GM18499 (cell line): ENCODE measurements around the gene AGAP2.
"Not testable (repeated sequence)": the region's sequence is repeated elsewhere in the genome, so short reads cannot be mapped to it uniquely, and the experiment has no call there.

Source experiments
- ATAC-seq: cut with Tn5 transposase; IDR thresholded peaks from one replicate; pipeline ENCODE4 v1.9.1; 2021; ENCODE audit warnings: moderate number of reproducible peaks; ENCODE audit not compliant: insufficient read depth, unreplicated experiment

AGAP2 gene

DNA sequence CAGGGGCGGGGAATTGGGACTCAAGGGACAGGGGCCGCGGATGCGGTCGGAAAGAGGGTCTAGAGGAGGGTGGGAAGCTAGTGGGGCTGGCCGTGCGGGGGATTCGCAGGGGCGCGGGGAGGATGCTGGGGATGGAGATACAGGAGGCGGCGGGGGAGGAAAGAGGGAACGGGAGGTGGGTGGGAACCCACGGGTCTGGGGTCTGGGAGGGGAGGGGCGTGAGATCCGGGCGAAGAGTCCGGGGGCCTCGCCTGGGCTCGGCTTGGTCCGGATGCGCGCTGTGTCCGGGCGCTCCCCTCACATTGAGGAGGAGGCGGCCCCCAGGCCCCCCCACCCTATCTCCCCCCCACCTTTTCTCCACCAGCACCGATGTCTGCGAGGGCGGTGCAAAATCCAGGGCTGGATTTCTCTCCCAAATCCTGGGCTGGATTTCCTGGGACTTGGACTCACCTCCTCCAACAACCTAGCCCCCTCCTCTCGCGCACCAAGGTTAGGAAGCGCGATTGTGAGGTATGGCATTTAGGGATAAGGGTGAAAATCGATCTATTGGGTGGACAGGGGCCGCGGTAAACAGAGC, at the start of gene AGAP2:
Gene AGAP2 (minus strand): TSS at position 82 of the 577 bp plus-strand sequence. CDS start 496 bp downstream, outside the sequence.
- ATAC-seq = no peak

DNA sequence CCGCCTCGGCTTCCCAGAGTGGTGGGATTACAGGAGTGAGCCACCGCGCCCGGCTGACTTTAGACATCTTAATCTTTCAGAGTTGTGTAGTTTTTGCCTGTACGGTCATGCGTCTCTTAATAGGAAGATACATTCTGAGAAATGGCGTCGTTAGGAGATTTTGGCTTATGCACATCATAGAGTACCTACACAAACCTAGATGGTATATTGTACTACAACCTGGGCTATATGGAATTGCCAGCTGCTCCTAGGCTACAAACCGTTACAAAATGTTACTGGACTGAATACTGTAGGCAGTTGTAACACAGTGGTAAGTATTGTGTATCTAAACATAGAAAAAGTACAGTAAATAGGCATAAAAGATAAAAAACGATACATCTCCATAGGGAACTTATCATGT, 45.3 kb upstream of the AGAP2 start:
- ATAC-seq = no peak

DNA sequence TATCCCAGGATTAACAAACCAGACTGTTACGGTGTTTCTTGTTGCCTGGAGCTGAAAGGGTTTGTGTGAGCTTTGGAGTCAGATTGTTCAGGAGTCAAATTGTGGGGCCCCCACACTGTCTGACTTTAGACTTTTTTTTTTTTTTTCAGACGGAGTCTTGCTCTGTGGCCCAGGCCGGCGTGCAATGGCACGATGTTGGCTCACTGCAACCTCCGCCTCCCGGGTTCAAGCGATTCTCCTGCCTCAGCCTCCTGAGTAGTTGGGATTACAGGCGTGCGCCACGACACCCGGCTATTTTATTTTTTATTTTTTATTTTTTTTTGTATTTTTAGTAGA, 44.9 kb upstream of the AGAP2 start:
- no peak for ATAC-seq

DNA sequence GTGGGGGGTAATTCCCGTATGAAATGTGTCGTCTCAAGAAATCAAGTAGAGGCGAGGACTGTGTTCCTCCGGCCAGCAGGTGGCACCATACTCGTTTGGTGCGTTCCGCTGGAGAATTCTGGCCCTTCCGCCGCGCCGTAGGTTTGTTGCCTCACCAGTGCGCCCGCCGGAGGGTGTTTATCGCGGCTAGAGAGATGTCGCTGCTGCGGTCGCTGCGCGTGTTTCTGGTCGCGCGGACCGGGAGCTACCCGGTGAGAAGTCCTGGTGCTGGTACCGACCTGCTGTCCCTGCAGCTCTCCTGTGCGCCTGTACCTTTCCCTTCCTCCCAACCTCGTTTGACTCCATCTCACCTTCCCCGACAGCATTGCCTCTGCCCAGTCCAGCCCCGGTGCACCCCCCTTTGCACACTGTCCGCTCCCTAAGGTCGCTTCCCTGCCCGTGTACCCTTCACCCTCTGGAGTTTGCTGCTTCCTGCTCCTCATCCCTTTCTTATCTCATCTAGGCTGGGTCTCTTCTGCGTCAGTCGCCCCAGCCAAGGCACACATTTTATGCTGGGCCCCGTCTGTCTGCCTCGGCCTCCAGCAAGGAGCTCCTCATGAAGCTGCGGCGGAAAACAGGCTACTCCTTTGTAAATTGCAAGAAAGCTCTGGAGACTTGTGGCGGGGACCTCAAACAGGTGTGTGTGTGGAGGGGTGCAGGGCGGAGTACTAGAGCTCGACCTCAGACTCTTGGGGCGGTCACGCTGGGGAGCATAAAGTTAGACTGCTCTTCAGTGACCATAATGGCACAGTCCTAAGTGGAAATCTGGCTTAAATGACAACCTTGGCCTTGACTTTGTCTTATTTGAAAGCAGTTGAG, 44.3 kb upstream of the AGAP2 start, which contains the start of gene TSFM:
Gene TSFM (plus strand): TSS at position 180 of the 858 bp plus-strand sequence. CDS start 15 bp downstream, at position 195.
- peak; percentile 87 for ATAC-seq

DNA sequence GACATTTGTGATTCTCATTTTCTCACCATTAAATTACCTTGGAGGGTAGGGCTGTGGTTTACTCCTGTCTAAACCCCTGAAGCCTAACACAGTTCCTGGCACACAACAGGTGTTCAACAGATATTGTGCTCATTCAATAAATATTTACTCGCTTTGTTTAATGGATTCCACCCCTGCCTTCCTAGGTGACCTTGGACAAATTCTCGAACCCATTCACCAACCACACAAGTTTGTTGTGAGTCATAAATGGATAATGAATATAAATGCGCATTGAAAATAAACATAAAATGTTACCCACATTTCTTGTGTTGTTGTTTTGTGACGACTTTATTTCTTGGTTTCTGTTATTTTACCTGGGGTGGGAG, 43.7 kb upstream of the AGAP2 start:
- ATAC-seq = no peak

DNA sequence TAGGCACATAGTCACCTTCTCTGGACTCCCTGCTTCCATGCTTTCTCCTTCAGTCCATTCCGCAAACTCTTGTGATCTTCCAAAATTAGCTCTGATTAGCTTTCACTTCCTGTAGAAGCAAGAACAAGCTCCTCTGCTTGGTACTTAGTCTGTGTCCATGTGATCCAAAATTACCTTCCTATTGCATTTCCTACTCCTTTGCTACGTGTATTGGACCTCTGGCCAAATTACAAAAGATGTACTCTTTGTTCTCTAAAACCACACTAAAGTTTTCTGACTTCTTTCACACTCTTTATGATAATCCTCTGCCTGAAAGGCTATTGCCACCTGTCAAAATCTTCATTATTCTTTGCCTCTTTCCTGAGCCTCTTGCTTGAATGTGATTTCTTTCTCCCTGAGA, 43.3 kb upstream of the AGAP2 start:
- no peak for ATAC-seq

DNA sequence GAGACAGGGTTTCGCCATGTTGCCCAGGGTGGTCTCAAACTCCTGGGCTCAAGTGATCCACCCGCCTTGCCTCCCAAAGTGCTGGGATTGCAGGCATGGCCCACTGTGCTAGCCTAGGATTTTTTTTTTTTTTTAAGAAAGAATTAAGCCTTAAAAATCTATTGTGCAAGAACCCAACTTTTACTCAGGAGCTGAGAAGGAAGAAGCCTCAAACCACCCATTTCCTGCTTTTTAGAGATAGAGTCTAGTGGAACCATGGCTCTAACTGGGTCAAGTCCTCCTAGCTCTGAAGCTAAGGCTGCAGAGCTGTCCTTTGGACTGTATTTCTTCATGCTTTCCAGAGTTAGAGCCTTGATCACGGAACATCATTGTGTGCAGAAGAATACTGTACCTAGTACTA, 42.7 kb upstream of the AGAP2 start:
- no peak for ATAC-seq

DNA sequence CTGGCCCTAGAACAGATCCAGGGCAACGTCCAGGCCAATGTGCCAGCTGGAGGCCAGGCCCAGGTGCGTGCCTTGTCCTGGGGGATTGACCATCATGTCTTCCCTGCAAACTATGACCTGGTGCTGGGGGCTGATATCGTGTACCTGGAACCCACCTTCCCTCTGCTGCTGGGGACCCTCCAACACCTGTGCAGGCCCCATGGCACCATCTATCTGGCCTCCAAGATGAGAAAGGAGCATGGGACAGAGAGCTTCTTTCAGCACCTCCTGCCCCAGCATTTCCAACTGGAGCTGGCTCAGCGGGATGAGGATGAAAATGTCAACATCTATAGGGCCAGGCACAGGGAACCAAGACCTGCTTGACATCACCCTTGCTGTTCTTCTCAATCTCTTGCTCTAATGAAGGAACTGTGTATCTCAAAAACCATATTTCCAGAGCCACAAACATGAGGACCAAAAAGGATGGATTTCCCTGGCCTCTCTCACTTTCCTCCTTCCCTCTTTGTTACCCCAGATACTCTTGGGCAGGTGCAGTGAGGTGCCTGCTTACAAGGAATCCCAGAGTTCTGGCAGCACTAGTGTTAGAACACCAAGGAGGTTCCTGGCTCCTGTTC, 41.8 kb upstream of the AGAP2 start:
- no peak for ATAC-seq

DNA sequence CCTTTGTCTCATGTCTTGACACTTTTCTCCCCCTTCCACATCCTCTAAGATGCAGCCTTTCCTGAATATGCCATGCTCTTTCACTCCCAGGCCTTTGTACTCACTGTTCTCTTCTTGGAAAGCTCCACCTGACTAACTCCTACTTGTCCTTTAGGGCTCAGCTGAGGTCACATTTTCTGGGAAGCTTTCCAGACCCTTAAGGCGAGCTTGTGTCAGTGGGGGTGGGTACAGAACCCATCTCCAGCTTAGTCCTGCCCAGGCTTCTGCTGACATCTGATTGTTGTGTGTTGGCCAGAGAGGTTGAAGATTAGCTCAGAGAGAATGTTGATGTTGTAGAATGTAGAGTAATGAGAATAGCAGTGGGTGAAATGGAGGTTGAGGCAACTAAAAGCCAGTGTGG, 41.2 kb upstream of the AGAP2 start:
- ATAC-seq = no peak

DNA sequence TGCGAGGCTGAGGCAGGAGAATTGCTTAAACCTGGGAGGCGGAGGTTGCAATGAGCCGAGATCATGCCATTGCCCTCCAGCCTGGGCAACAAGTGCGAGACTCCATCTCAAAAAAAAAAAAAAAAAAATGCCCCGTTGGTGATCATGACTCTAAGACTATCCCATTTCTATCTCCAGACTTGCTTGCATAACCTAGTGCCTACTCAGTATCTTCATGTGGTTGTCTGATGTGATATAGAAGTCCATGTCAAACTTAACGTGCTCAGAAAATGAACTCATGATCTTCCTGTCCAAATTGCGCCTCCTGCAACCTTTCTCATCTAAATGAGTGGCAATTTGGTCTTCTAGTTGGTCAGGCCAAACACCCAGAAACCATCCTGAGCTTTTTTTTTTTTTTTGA, 39.4 kb upstream of the AGAP2 start:
- ATAC-seq = no peak

DNA sequence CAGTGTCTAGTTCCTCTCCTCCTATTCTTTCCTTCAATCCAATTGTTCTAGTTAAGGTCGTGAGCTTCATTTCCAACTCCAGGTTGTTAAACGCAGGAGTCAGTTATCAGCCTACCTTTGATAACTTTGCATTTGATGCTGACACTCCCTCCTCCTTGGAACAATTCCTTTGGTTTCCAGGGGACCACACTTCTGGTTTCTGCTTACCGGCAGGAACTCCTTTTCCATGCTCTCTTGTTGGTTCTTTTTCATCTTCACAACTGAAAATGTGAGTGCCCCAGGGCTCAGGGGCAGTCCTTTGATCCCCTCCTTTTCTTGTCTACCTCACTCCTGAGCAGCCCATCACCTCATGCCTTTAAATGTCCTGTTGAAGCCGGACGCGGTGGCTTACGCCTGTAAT, 38.8 kb upstream of the AGAP2 start:
- no peak for ATAC-seq

DNA sequence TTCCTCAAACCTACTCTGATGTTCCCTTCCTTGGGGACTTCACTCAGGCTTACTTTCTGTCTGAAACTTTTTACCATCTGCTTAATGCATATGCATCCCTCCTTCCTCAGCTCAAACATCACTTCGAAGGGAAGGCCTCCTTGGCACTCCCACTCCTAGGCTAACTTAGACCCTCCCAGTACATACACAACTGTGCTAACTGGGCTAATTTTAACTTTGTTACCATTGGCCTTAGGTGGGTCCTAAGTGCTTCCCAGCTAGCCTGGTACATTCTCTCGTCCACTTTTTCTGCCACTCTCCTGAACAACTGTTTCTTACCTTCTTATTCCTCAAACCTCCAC, 37.7 kb upstream of the AGAP2 start:
- no peak for ATAC-seq

DNA sequence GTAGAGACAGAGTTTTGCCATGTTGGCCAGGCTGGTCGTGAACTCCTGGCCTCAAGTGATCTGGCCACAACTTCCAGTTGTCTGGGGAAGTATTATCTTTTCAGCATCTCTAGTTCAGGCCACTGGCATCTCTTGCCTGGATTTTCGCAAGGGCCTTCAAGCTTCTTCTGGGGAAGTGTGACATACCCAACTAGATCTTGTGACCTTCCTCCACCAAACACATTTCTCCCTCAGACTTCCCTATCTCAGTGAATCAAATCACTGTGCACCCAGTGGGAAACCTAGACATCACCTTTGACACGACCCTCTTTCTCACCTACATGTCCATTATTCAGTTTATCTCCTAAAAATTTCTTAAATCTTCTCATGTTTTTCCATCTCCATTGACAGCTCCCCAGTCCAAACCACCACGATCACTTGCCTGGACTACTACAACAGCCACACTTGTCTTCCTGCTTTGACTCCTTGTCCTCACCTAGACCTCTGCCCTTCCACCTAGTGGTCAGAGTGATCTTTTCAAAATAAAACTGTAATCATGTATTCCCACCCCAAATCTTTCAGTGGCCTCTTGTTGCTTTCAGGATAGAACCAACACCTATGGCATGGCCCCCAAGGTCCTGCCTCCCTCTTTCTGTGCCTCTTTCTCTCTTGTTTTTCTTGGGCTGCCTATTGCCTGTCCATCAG, 37.2 kb upstream of the AGAP2 start:
- no peak for ATAC-seq

DNA sequence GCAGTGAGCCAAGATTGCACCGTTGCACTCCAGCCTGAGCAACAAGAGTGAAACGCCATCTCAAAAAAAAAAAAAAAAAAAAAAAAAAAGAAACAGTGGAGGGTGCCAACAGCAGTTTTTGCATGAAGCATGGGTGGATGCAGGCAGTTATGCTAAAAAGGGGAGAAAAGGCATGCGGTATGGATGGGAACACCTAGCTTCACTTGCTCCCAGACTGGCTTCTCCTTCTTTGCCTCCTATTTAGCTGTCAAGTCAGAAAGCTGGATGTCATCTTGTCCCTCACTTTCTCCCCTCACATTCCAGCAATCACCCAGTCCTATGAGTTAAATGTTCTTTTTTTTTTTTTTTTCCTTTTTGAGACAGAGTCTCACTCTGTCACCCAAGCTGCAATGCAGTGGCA, 36.5 kb upstream of the AGAP2 start:
- ATAC-seq = no peak

DNA sequence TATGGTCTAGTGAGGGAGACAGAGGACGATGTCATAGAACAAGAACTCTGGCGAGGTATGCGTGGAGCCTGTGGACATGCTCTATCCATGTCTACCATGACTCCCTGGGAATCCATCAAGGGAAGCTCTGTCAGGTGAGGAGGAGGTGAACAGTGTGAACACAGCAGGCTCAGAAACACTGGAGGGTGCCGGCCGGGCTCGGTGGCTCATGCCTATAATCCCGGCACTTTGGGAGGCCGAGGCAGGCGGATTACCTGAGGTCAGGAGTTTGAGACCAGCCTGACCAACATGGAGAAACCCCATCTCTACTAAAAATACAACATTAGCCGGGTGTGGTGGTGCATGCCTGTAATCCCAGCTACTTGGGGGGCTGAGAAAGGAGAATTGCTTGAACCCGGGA, 36.1 kb upstream of the AGAP2 start:
- ATAC-seq = not testable (repeated sequence)

DNA sequence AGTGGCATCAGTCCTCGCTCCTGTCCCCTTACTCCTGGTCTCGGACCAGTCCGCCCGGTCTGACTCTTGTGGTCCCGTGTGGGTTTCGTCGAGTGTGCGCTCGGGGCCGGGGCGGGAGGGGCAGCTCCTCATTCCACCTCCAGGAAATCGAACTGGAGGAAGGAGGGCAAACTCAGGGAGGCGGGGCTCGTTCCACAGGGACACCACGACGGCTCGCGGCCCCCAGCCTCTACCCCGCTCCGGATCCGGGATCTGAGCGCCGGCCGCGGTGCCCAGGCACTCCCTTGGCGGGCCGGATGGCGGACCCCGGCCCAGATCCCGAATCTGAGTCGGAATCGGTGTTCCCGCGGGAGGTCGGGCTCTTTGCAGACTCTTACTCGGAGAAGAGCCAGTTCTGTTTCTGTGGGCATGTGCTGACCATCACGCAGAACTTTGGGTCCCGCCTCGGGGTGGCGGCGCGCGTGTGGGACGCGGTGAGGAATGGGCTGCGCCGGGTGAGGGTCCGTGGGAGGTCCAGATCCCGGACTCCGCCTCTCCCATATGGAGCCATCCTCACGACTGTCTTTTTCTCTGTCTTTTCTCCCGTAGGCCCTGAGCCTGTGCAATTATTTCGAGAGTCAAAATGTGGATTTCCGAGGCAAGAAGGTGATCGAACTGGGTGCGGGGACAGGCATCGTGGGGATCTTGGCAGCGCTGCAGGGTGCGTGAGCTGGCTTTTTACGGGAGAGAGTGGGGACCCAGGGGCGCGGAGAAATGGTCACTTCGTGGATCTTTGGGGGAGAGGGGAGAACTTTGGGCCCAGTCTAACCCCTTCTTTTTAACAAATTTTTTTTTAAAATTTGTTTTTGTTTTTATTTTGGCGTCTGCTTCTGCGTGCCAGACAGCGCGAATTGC, 34.1 kb upstream of the AGAP2 start, which contains the start of gene EEF1AKMT3:
Gene EEF1AKMT3 (plus strand): TSS at position 186 of the 894 bp plus-strand sequence. CDS start 111 bp downstream, at position 297.
- no peak for ATAC-seq

DNA sequence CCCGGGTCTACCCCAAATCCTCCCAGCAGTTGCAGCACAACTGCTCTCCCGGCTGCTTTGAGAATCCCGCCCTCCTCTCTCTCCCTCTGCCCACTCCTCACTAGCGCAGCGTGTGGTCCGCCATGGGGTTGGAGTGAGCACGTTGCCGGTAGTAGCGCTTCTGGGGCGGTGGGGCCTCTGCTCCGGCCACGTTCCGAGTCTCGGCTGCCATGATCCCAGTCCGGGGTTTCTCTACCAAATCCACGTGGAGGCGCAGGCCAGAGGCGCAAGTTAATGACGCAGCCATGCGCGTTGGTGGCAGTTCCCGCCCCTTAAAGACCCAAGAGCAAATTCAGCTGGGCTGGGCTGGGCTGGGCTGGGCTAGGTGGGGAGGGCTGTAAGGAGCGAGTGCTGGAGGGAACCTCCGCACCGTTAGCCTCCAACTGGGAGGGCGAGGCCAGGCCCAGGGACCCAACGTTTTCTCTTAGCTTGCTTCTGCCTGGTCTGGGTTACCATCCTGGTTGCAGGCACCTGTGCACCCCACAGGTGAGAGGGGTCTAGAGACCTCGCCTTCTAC, 33.4 kb upstream of the AGAP2 start, which contains the start of gene METTL1:
Gene METTL1 (minus strand): TSS at position 233 of the 556 bp plus-strand sequence. CDS start 22 bp downstream, at position 211.
- ATAC-seq = peak; percentile 61

DNA sequence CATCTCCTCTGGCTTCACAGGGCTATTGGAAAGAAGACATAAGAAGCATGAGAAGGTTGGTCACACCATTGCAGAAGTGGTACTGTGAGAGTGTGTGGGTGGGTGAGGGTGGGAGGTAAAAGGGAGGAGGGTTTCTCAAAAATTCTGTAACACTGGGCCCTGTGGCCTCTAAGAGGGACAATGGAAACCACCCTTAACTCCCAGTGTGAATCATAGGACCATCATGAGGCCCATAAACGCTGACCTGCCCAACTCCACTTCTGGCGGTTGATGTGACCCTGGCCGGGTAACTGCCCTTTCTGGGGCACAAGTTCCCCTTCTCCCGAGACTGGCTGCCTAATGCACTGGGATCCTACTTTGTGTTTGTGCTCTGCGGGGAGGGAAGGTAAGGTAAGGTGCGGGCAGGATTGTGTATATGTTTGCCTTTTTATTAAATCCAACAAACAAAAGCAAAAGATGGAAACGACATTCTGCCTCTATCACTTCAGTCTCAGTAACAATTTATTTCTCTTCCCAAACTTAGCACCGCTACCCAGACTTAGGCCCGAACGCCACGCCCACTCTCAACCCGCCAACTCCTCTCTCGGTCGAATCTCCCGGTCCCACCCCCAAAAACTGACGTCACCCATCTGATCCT, 32.8 kb upstream of the AGAP2 start:
- ATAC-seq = peak; percentile 48

DNA sequence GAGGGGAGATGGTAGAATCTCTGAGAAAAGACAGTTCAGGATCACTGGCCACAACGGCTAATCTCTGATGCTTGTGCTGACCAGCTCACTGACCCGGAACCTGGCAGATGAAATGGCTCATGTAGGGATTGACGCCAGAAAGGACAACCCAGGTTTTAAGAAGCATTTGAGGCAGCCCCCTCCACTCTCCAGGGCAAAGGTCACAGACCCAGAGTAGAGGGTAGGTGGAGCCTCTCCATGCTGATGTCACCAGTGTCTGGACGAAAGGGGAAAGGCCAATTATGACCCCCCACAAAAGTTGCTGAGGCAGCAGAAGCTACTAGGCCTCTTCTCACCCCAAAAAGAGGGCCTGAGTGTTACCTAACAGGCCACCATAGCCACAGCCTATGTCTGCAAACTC, 32.2 kb upstream of the AGAP2 start:
- no peak for ATAC-seq
